OCI-LY1 (cell line): Measurements from ENCODE around the gene XPR1.
"Not testable (repeated sequence)": the region's sequence is repeated elsewhere in the genome, so short reads cannot be mapped to it uniquely, and the experiment has no call there.

Experiments used
- H2AFZ ChIP-seq: fragments of 200-600 bp; sonication (generic), shearing (Covaris generic); 2 replicates; pipeline ENCODE4 v1.6.0; 2014; ENCODE audit warnings: antibody characterized with exemption, mild to moderate bottlenecking, low read length
- H3F3A ChIP-seq: fragments of 200-600 bp; sonication (generic), shearing (Covaris generic); 2 replicates; pipeline ENCODE4 v1.6.0; 2014; ENCODE audit warnings: mild to moderate bottlenecking, antibody characterized with exemption, low read length, moderate library complexity; ENCODE audit not compliant: insufficient read depth
- H3K27ac ChIP-seq: fragments of 200-600 bp; sonication (generic); 2 replicates; pipeline ENCODE4 v1.5.1; 2014; ENCODE audit warnings: low read length, mixed run types, mild to moderate bottlenecking, low read depth; ENCODE audit not compliant: poor library complexity, severe bottlenecking
- H3K27me3 ChIP-seq: fragments of 200-600 bp; sonication (generic); 2 replicates; pipeline ENCODE4 v1.6.0; 2014; ENCODE audit warnings: antibody characterized with exemption, mild to moderate bottlenecking, low read length, moderate library complexity; ENCODE audit not compliant: insufficient read depth
- H3K36me3 ChIP-seq: fragments of 200-600 bp; sonication (generic); 2 replicates; pipeline ENCODE4 v1.6.1; 2014; ENCODE audit warnings: mild to moderate bottlenecking, antibody characterized with exemption, low read length, moderate library complexity, mixed read lengths; ENCODE audit not compliant: insufficient read depth
- H3K4me1 ChIP-seq: fragments of 200-600 bp; sonication (generic); 2 replicates; pipeline ENCODE4 v1.5.1; 2014; ENCODE audit warnings: mild to moderate bottlenecking, low read length, moderate library complexity; ENCODE audit not compliant: insufficient read depth, severe bottlenecking
- H3K4me2 ChIP-seq: fragments of 200-600 bp; sonication (generic), shearing (Covaris generic); 2 replicates; pipeline ENCODE4 v1.6.1; 2014; ENCODE audit warnings: low read length
- H3K4me3 ChIP-seq: fragments of 200-600 bp; sonication (generic); 2 replicates; pipeline ENCODE4 v1.5.1; 2014; ENCODE audit warnings: low read length, low read depth, mild to moderate bottlenecking, mixed read lengths; ENCODE audit not compliant: poor library complexity, severe bottlenecking
- H3K79me2 ChIP-seq: fragments of 200-600 bp; shearing (Covaris generic); 2 replicates; pipeline ENCODE4 v1.6.1; 2016; ENCODE audit warnings: mixed run types, low read length, mixed read lengths; ENCODE audit not compliant: insufficient read depth
- H3K9ac ChIP-seq: fragments of 200-600 bp; sonication (generic), shearing (Covaris generic); 2 replicates; pipeline ENCODE4 v1.6.1; 2014; ENCODE audit warnings: mild to moderate bottlenecking, low read length, mixed read lengths
- H3K9me2 ChIP-seq: fragments of 200-600 bp; sonication (generic), shearing (Covaris generic); 2 replicates; pipeline ENCODE4 v1.6.1; 2014; ENCODE audit warnings: low read depth, mild to moderate bottlenecking, low read length, mixed read lengths
- H3K9me3 ChIP-seq: fragments of 200-600 bp; shearing (Covaris generic); 2 replicates; pipeline ENCODE4 v1.6.1; 2014; ENCODE audit warnings: low read length, mixed read lengths
- H4K20me1 ChIP-seq: fragments of 200-600 bp; sonication (generic), shearing (Covaris generic); 2 replicates; pipeline ENCODE4 v1.6.0; 2016; ENCODE audit warnings: mild to moderate bottlenecking, low read length; ENCODE audit not compliant: insufficient read depth
- CTCF ChIP-seq: fragments of 200-600 bp; sonication (generic), shearing (Covaris generic); IDR thresholded peaks from 2 replicates; pipeline ENCODE4 v1.5.1; 2017; ENCODE audit warnings: mild to moderate bottlenecking, antibody characterized with exemption, low read length, moderate library complexity, mixed read lengths
- EZH2 ChIP-seq: fragments of 200-600 bp; sonication (generic), shearing (Covaris generic); IDR thresholded peaks from 2 replicates; pipeline ENCODE4 v1.8.0; 2017; ENCODE audit warnings: borderline replicate concordance, mixed run types, mild to moderate bottlenecking, antibody characterized with exemption, low read length, moderate library complexity, mixed read lengths

XPR1 gene

GRCh38 chr1:180816132-180816531, 184.3 kb downstream of the XPR1 start:
- no peaks in the 10 kb centered on the region; the same call in 1 of the 2 replicates for H3K79me2 ChIP-seq

GRCh38 chr1:180821970-180822369, 190.1 kb downstream of the XPR1 start:
- no peaks in the 10 kb centered on the region for H4K20me1 ChIP-seq
- H3K79me2 ChIP-seq = no peaks in the 10 kb centered on the region
- no peaks in the 10 kb centered on the region for H3K4me1 ChIP-seq
- no peak overlapping the region for H2AFZ ChIP-seq
- H3K27ac ChIP-seq = no peak overlapping the region
- no peaks in the 10 kb centered on the region for H3K36me3 ChIP-seq
- H3K27me3 ChIP-seq = no peaks in the 10 kb centered on the region
- TF ChIP-seq EZH2 (no peak), CTCF (no peak)
- H3F3A ChIP-seq = no peaks in the 10 kb centered on the region
- no peaks in the 10 kb centered on the region for H3K9me2 ChIP-seq
- no peak overlapping the region for H3K4me3 ChIP-seq
- no peak overlapping the region for H3K9ac ChIP-seq
- H3K4me2 ChIP-seq = no peak overlapping the region
- peaks cover 4% of the 10 kb centered on the region; the same call in 1 of the 2 replicates for H3K9me3 ChIP-seq

More at GRCh38 chr1:180816132-180816531, 184.3 kb downstream of the XPR1 start:
- Histone ChIP-seq H3F3A (no peaks in the 10 kb centered on the region), H3K4me1 (no peaks in the 10 kb centered on the region), H2AFZ (no peak overlapping the region), H4K20me1 (no peaks in the 10 kb centered on the region), H3K27ac (no peak overlapping the region), H3K4me3 (no peak overlapping the region), H3K9ac (no peak overlapping the region), H3K4me2 (no peak overlapping the region), H3K9me2 (no peaks in the 10 kb centered on the region), H3K36me3 (no peaks in the 10 kb centered on the region), H3K27me3 (no peaks in the 10 kb centered on the region), H3K9me3 (peaks cover 3% of the 10 kb centered on the region; the same call in 1 of the 2 replicates)
- TF ChIP-seq CTCF (no peak), EZH2 (no peak)

- H4K20me1 ChIP-seq, H3K9me2 ChIP-seq, H3K27ac ChIP-seq, H3K79me2 ChIP-seq, H3K36me3 ChIP-seq, H3K27me3 ChIP-seq, H3K9me3 ChIP-seq, H3F3A ChIP-seq, H3K4me1 ChIP-seq, H3K4me2 ChIP-seq, H2AFZ ChIP-seq, H3K9ac ChIP-seq, H3K4me3 ChIP-seq: not testable (repeated sequence)
Measured at GRCh38 chr1:180831507-180831906, 199.7 kb downstream of the XPR1 start.

GRCh38 chr1:180833180-180833579, 201.4 kb downstream of the XPR1 start:
- H4K20me1 ChIP-seq, H3K9me2 ChIP-seq, H3K27me3 ChIP-seq, H3K4me1 ChIP-seq, H3K4me2 ChIP-seq, H3K79me2 ChIP-seq, H3K36me3 ChIP-seq, H3F3A ChIP-seq, H3K9ac ChIP-seq, H2AFZ ChIP-seq, H3K9me3 ChIP-seq, H3K4me3 ChIP-seq, H3K27ac ChIP-seq: not testable (repeated sequence)
